Right forelimb (tissue), 1 donor: ENCODE data around the gene MIS18BP1.
"Not testable (repeated sequence)": the region's sequence is repeated elsewhere in the genome, so short reads cannot be mapped to it uniquely, and the experiment has no call there.

Source experiments
- DNase-seq: peaks from one replicate; pipeline ENCODE4 v3.0.0-alpha.2; 2018

MIS18BP1 gene

GRCh38 chr14:45242706-45243105, 10.3 kb downstream of the MIS18BP1 start:
- no peak for DNase-seq

GRCh38 chr14:45238988-45239387, 14.0 kb downstream of the MIS18BP1 start:
- no peak for DNase-seq

- DNase-seq, result no peak
Observed at GRCh38 chr14:45227566-45227965, 25.4 kb downstream of the MIS18BP1 start.

DNA sequence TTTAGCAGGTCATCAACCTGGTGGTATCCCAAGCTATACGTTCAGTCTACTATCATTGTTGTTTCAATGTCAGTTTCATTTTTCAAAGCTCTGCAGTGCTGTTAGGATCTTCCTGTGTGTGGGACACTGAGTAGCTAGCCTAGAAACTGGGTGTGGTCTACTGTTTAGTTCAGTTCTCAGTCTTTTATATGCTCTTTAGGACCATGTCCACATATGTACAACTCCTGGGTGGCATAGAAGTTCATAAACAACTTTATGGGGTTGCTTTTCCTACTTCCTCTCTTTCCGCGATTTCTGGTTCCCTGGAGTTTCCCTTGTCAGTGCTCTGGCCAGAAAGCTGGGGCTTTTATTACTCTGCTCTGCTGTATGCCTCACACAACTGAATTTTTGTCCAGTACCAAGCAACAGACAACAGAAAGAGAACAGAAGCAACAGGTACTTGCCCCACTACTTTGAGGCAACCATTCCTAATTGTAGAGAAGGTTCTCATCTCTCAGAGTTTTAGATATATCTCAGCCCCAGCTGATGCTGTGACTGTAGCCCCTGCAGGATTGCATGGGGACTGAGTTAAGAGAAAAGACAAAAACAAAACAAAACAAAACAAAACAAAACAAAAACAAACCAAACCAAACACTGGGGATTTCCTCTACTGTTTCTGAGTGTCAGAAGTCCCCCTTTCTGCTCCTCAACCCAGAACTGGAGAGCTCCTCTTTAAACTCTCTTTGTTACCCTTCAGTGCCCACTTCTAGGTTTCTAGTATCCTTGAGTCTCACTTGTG, 30.3 kb downstream of the MIS18BP1 start:
- no peak for DNase-seq

DNA sequence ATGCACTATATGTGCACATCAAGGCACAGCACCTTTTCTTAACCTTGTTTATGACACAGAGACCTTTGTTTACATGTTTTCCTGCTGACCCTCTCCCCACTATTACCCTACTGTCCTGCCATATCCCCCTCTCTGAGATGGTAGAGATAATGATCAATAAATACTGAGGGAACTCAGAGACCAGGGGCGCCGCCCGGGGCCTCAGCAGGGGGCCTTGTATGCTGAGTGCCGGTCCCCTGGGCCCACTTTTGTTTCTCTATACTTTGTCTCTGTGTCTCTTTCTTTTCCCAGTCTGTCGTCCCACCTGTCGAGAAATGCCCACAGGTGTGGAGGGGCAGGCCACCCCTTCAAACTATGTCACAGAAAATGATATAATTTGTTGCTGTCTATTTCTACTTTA, 38.7 kb downstream of the MIS18BP1 start:
- not testable (repeated sequence) for DNase-seq

- not testable (repeated sequence) for DNase-seq
Observed at GRCh38 chr14:45213716-45214115, 39.3 kb downstream of the MIS18BP1 start.

GRCh38 chr14:45212231-45212630, 40.8 kb downstream of the MIS18BP1 start:
- no peak for DNase-seq

DNA sequence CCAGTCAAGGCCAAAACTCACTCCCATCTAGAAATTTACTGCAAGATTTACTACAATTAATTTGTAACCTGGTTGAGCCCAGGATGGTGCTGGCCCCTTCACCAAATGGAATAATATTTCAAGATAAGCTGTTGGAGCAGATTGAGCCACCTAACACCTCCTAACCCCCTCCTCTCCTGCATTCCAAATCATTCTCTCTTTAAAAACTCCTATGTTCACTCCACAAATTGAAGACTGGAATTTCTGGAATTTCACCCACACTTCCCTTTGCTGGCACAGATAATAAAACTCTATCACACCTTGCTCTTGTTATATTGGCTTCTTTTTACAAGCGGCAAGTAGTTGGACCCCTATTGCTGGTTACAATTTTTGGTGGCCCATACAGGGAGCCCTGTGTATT, 41.7 kb downstream of the MIS18BP1 start:
- DNase-seq, result no peak

DNA sequence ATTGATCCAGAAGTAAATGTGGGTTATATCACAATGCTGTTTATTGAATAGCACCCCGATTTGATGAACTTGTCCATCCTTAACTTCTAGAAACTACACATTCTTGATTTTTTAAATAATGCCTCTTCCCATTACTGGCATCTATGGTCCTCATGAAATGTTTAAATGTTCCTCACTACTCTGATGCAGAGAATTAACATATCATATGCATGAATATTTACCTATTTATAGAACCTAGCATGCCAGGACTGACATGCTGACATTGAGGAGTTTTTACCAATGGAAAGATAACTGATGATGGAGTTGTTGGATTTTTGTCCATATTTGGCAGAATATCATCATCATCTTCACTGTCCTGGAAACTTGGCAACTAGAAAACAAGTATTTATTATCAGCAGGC, 42.8 kb downstream of the MIS18BP1 start:
- no peak for DNase-seq

DNA sequence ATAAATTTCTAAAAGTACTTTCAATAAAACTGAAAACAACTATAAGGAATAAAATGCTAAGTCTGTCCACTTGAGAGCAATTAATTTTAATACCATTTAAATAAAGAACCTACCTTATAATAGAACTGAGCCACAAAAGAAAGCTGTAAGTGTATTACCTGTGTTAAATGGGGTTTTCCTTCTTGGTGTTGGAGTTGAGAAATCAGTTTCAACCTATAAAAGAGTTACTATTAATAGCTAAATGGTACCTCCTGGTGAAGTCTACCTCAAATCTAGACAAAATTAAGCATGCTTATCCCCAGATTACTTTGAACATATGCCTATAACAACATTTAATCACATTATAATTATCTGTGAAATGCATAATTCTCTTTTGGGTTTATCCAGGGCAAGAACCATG, 48.8 kb downstream of the MIS18BP1 start:
- no peak for DNase-seq

DNA sequence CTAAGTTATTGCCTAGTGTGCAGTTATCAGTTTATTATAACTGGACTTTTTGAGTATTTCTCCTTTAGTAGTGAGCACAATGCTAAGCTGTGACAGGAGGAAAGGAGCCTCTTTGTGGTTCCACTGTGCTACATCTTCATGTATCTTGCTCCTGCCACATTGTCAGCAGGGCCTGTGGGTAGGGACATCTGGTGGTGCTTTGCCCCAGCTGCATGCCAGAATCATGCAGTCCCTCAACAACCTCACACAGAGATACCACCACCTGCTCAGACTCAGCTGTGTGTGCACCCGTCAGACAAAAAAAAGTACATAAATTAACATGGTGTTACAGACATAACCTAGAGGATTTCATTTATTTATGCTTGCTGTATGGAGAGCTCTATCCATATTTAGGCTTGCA, 51.1 kb downstream of the MIS18BP1 start:
- DNase-seq, result no peak

DNA sequence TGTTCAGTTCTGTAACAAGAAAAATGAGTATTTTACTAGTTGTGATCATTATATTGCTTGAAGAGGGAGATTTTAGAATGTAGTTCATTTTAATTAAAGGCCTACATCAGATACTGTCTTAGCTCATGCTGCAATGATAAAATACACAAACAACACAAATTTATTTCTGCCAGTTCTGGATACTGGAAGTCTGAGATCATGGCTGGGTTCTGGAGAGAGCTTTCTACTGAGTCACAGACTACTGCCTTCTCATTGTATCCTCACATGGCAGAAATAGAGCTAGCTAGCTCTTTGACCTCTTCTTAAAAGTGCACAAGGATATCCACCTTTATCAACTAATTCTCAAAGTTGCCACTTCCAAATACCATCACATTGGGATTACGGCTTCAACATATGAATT, 53.8 kb downstream of the MIS18BP1 start:
- no peak for DNase-seq

GRCh38 chr14:45198551-45198950, 54.5 kb downstream of the MIS18BP1 start:
- no peak for DNase-seq

DNA sequence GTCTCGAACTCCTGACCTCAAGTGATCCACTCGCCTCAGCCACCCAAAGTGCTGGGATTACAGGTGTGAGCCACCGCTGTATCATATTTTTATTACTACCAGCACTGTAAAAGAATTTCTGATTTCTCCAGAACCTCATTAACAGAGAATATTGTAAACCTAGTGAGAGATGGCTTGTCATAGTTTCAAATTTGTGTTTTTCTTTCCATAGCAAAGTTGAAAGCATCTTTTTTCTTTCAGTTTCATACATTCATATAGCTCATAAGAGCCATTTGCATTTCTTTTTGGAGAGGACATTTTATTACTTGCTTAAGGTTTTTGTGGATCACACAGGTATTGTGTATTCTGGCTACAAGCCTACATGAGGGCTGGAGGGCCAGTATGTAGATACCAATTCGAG, 58.0 kb downstream of the MIS18BP1 start:
- no peak for DNase-seq

- DNase-seq, result no peak
Observed at GRCh38 chr14:45185100-45185814, 67.7 kb downstream of the MIS18BP1 start.

- DNase-seq, result no peak
Observed at GRCh38 chr14:45181806-45182205, 71.2 kb downstream of the MIS18BP1 start.

GRCh38 chr14:45181329-45181728, 71.7 kb downstream of the MIS18BP1 start:
- no peak for DNase-seq

GRCh38 chr14:45177076-45177475, 75.9 kb downstream of the MIS18BP1 start:
- DNase-seq, result no peak

DNA sequence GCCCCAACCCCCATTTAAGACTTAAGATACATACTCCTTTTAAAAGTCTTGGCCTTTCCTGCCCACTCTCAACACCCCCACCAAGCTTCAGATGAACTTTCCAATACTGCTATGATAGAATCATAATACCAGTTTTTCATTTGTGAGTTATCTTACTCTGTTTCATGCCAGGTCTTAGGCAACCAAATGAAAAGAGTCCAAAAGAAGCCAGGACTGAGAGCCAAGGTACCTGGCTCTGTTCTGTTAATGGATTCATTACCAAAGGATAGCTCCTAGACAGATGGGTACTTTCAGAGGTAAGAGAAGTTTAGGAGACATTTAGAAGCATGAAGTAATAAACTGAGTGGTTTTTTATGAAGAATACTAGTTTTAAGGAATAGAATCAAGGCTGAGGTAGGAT, 83.1 kb downstream of the MIS18BP1 start:
- DNase-seq, result no peak

DNA sequence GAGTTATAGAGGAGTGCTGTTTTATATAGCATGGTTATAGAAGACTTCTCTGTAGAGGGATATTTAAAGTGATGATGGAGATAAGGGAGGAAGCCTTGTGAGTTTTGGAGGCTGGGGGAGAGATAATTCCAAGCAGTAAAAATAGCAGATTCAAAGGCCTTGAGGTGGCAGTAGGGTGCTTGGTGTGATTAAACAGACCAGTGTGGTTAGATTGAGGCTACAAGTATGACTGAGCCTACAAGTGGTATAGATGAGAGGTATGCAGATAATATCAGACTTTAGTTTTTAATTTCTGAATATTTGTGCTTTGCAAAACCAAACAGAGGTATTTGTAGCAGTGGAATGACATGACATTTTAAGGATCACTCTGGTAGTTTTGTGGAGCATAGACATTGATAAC, 96.9 kb downstream of the MIS18BP1 start:
- DNase-seq, result no peak
